Progenitor cell of endocrine pancreas (in vitro differentiated cells): Measurements from ENCODE around the gene MCTS1. TPM values are rescaled to one million over a fixed set of nuclear protein-coding genes. Genes with fewer than 3 reads are reported as not detected.
A peak's percentile ranks its signal among the peaks of the same experiment; 100 is the strongest.
"Not testable (repeated sequence)": the region's sequence is repeated elsewhere in the genome, so short reads cannot be mapped to it uniquely, and the experiment has no call there.

Experiments
- DNase-seq: peaks from one replicate; pipeline ENCODE4 v3.0.0; 2021; ENCODE audit warnings: low spot score; ENCODE audit not compliant: unreplicated experiment
- H3K27ac Mint-ChIP-seq: 2 replicates; pipeline ENCODE4 v1.8.0; 2021; ENCODE audit warnings: mild to moderate bottlenecking, moderate library complexity, mixed read lengths
- H3K27me3 Mint-ChIP-seq: 2 replicates; pipeline ENCODE4 v1.8.0; 2021; ENCODE audit warnings: mixed read lengths
- H3K36me3 Mint-ChIP-seq: 2 replicates; pipeline ENCODE4 v1.8.0; 2022; ENCODE audit warnings: mixed read lengths; ENCODE audit not compliant: insufficient read depth
- H3K4me1 Mint-ChIP-seq: 2 replicates; pipeline ENCODE4 v1.8.0; 2021; ENCODE audit warnings: low read depth, mixed read lengths
- H3K4me3 Mint-ChIP-seq: 2 replicates; pipeline ENCODE4 v1.8.0; 2021; ENCODE audit warnings: low read depth, mild to moderate bottlenecking, moderate library complexity, mixed read lengths
- H3K9me3 Mint-ChIP-seq: 2 replicates; pipeline ENCODE4 v1.8.0; 2021; ENCODE audit warnings: low read depth, mixed read lengths
- CTCF ChIP-seq: fragments of 200-600 bp; sonication (generic); IDR thresholded peaks from one replicate; pipeline ENCODE4 v1.5.0; 2021; ENCODE audit warnings: antibody characterized with exemption, mild to moderate bottlenecking; ENCODE audit not compliant: unreplicated experiment
- total RNA-seq: library from RNA; stranded (reverse); gene quantifications from 2 replicates; pipeline ENCODE4 v1.2.1, GENCODE V29; 2021

The MCTS1 gene
- total RNA-seq, 1 donor from 2014 or later = 35.0 TPM

- H3K9me3 Mint-ChIP-seq = peaks cover 9% of the 10 kb centered on the region
- H3K4me3 Mint-ChIP-seq = no peak overlapping the region
- TF ChIP-seq CTCF = no peak
- no peak overlapping the region for H3K27ac Mint-ChIP-seq
- H3K27me3 Mint-ChIP-seq = no peaks in the 10 kb centered on the region
- peaks cover under 1% of the 10 kb centered on the region for H3K4me1 Mint-ChIP-seq
- no peak for DNase-seq
- no peaks in the 10 kb centered on the region for H3K36me3 Mint-ChIP-seq
Observed at GRCh38 chrX:120568609-120569008, 35.3 kb upstream of the MCTS1 start.

- H3K27me3 Mint-ChIP-seq = no peaks in the 10 kb centered on the region
- no peak overlapping the region for H3K27ac Mint-ChIP-seq
- no peak overlapping the region for H3K4me3 Mint-ChIP-seq
- TF ChIP-seq CTCF = no peak
- no peaks in the 10 kb centered on the region for H3K36me3 Mint-ChIP-seq
- no peak for DNase-seq
- peaks cover 14% of the 10 kb centered on the region for H3K9me3 Mint-ChIP-seq
- H3K4me1 Mint-ChIP-seq = no peaks in the 10 kb centered on the region
Observed at GRCh38 chrX:120570011-120570600, 33.8 kb upstream of the MCTS1 start.

GRCh38 chrX:120573806-120574205 lies 30.1 kb upstream of the MCTS1 start:
- not testable (repeated sequence) for H3K27me3 Mint-ChIP-seq, DNase-seq, H3K4me1 Mint-ChIP-seq, H3K36me3 Mint-ChIP-seq, H3K27ac Mint-ChIP-seq, H3K4me3 Mint-ChIP-seq
- H3K9me3 Mint-ChIP-seq = peaks cover 19% of the 10 kb centered on the region

GRCh38 chrX:120575379-120576114 lies 28.4 kb upstream of the MCTS1 start:
- Mint-ChIP-seq H3K36me3 (no peaks in the 10 kb centered on the region), H3K27ac (no peak overlapping the region), H3K9me3 (peaks cover 21% of the 10 kb centered on the region), H3K4me3 (no peak overlapping the region), H3K4me1 (no peaks in the 10 kb centered on the region), H3K27me3 (no peaks in the 10 kb centered on the region)
- TF ChIP-seq CTCF = no peak
- DNase-seq = no peak

- DNase-seq = no peak
- no peaks in the 10 kb centered on the region for H3K36me3 Mint-ChIP-seq
- H3K4me3 Mint-ChIP-seq = no peak overlapping the region
- H3K9me3 Mint-ChIP-seq = peaks cover 22% of the 10 kb centered on the region
- no peak for TF ChIP-seq CTCF
- no peak overlapping the region for H3K27ac Mint-ChIP-seq
- H3K27me3 Mint-ChIP-seq = peaks cover 3% of the 10 kb centered on the region
- no peaks in the 10 kb centered on the region for H3K4me1 Mint-ChIP-seq
Observed at GRCh38 chrX:120585702-120586101, 18.2 kb upstream of the MCTS1 start.

- no peak for TF ChIP-seq CTCF
- peaks cover 11% of the 10 kb centered on the region for H3K9me3 Mint-ChIP-seq
- H3K4me1 Mint-ChIP-seq = peaks cover 6% of the 10 kb centered on the region
- DNase-seq = no peak
- H3K27ac Mint-ChIP-seq = peak overlapping the region; percentile 92
- H3K36me3 Mint-ChIP-seq = peaks cover 3% of the 10 kb centered on the region
- H3K27me3 Mint-ChIP-seq = peaks cover 3% of the 10 kb centered on the region
- H3K4me3 Mint-ChIP-seq = peak overlapping the region; percentile 93
Observed at GRCh38 chrX:120604361-120604782, 471 bp downstream of the MCTS1 start.
